ENCODE measurements around the gene PHACTR1. TPM values are rescaled to one million over a fixed set of nuclear protein-coding genes. Genes with fewer than 3 reads are reported as not detected.

The PHACTR1 gene
- total RNA-seq, 1 experiment from 2014 or later, result 15.5 TPM

DNA sequence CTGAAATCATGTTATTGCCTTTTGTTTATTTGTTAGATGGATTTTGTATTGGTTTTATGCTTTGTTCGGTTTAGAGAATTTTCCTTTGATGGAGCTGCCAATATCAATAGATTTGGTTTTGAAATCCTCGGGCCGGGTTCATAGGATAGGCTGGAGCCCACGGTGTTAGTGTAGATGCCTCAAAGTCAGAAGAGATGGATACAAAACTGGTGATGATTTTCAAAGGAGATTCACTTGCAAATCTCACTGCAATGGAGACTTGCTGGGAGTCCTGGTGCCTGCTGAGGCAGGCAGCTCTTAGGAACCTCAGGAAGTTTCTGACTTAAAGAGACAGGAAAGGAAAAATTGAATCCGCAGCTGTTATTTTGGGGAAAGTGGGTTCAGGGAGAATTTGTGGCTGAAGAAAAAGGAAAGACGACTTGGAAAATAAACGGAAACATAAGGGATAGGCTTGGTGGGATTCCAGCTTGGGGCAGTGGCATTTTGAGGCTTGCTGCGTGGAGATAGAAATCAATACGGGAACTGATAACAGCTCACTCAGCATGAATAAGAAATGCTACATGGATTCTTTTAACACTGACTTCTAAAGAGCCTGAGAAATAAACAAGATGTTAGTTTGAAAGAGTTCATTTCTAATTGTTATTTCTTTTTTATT, 241.6 kb downstream of the PHACTR1 start:
- CTCF ChIA-PET, result interaction anchor here (0.9 to 1.8 kb wide), 7 partner anchors 47 to 320 kb away, joined by 3 to 12 read pairs (median 4); no protein-coding TSS in a partner anchor
- no peak for DNase-seq (ENCODE audit: low spot score)
- peaks cover 48% of the 10 kb centered on the region for H3K4me1 Mint-ChIP-seq

DNA sequence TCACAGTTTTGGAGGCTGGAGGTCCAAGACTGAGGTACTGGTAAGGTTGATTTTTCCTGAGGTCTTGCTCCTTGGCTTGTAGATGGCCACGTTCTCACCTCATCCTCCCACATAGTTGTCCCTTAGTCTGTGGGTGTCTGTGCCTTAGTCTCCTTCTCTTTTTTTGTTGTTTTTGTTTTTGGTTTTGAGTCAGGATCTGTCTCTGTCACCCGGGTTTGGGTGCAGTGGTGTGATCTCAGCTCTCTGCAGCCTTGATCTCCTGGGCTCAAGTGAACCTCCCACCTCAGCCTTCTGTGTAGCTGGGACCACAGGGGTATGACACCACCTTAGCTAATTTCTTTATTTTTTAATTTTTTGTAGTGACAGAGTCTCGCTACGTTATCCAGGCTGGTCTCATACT, 245.2 kb downstream of the PHACTR1 start:
- DNase-seq (ENCODE audit: low spot score) (no peak), ATAC-seq (no peak)
- POLR2A ChIA-PET, result no interaction called here
- peaks cover 29% of the 10 kb centered on the region for H3K4me1 Mint-ChIP-seq
- H3K9me3 Mint-ChIP-seq, result no peaks in the 10 kb centered on the region
- H3K27me3 Mint-ChIP-seq (ENCODE audit: low read depth), result peaks cover 60% of the 10 kb centered on the region
- H3K36me3 Mint-ChIP-seq, result no peaks in the 10 kb centered on the region
- H3K27ac Mint-ChIP-seq, result no peak overlapping the region
- H3K4me3 Mint-ChIP-seq, result no peak overlapping the region
- CTCF ChIA-PET, result no interaction called here
- TF ChIP-seq SOX15 (CRISPR knock-in tag; IDR thresholded peaks at IDR 0.05), result no peak
- TF ChIP-seq NR1H2 (CRISPR knock-in tag; IDR thresholded peaks at IDR 0.05), result no peak
- TF ChIP-seq, protein P1, sequence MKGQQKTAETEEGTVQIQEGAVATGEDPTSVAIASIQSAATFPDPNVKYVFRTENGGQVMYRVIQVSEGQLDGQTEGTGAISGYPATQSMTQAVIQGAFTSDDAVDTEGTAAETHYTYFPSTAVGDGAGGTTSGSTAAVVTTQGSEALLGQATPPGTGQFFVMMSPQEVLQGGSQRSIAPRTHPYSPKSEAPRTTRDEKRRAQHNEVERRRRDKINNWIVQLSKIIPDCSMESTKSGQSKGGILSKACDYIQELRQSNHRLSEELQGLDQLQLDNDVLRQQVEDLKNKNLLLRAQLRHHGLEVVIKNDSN (CRISPR knock-in tag; IDR thresholded peaks at IDR 0.05), result no peak
- no peak for TF ChIP-seq CREB1 (CRISPR knock-in tag; IDR thresholded peaks at IDR 0.05)
- TF ChIP-seq TCF7 (CRISPR knock-in tag; IDR thresholded peaks at IDR 0.05; ENCODE audit: low read depth), result no peak
- TF ChIP-seq, protein P2, sequence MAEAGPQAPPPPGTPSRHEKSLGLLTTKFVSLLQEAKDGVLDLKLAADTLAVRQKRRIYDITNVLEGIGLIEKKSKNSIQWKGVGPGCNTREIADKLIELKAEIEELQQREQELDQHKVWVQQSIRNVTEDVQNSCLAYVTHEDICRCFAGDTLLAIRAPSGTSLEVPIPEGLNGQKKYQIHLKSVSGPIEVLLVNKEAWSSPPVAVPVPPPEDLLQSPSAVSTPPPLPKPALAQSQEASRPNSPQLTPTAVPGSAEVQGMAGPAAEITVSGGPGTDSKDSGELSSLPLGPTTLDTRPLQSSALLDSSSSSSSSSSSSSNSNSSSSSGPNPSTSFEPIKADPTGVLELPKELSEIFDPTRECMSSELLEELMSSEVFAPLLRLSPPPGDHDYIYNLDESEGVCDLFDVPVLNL (CRISPR knock-in tag; IDR thresholded peaks at IDR 0.05; ENCODE audit: borderline replicate concordance, low read depth), result no peak
- no peak for TF ChIP-seq ZNF263 (CRISPR knock-in tag; IDR thresholded peaks at IDR 0.05; ENCODE audit: low read depth)
- TF ChIP-seq, protein P3, sequence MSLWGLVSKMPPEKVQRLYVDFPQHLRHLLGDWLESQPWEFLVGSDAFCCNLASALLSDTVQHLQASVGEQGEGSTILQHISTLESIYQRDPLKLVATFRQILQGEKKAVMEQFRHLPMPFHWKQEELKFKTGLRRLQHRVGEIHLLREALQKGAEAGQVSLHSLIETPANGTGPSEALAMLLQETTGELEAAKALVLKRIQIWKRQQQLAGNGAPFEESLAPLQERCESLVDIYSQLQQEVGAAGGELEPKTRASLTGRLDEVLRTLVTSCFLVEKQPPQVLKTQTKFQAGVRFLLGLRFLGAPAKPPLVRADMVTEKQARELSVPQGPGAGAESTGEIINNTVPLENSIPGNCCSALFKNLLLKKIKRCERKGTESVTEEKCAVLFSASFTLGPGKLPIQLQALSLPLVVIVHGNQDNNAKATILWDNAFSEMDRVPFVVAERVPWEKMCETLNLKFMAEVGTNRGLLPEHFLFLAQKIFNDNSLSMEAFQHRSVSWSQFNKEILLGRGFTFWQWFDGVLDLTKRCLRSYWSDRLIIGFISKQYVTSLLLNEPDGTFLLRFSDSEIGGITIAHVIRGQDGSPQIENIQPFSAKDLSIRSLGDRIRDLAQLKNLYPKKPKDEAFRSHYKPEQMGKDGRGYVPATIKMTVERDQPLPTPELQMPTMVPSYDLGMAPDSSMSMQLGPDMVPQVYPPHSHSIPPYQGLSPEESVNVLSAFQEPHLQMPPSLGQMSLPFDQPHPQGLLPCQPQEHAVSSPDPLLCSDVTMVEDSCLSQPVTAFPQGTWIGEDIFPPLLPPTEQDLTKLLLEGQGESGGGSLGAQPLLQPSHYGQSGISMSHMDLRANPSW (CRISPR knock-in tag; conservative IDR thresholded peaks at IDR 0.05; ENCODE audit: low read depth), result no peak
- TF ChIP-seq GRHL2 (CRISPR knock-in tag; IDR thresholded peaks at IDR 0.05; ENCODE audit: insufficient replicate concordance, severe bottlenecking), result no peak
- TF ChIP-seq, protein P4, sequence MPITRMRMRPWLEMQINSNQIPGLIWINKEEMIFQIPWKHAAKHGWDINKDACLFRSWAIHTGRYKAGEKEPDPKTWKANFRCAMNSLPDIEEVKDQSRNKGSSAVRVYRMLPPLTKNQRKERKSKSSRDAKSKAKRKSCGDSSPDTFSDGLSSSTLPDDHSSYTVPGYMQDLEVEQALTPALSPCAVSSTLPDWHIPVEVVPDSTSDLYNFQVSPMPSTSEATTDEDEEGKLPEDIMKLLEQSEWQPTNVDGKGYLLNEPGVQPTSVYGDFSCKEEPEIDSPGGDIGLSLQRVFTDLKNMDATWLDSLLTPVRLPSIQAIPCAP (CRISPR knock-in tag; IDR thresholded peaks at IDR 0.05), result no peak
- TF ChIP-seq SMAD4 (CRISPR knock-in tag; IDR thresholded peaks at IDR 0.05), result no peak

More for the DNA sequence above, 241.6 kb downstream of the PHACTR1 start:
- TF ChIP-seq NR1H2 (CRISPR knock-in tag; IDR thresholded peaks at IDR 0.05) (no peak), ZNF317 (CRISPR knock-in tag; IDR thresholded peaks at IDR 0.05; ENCODE audit: borderline replicate concordance, low read depth) (no peak), IRF2 (CRISPR knock-in tag; IDR thresholded peaks at IDR 0.05; ENCODE audit: borderline replicate concordance, low read depth) (no peak), ZNF263 (CRISPR knock-in tag; IDR thresholded peaks at IDR 0.05; ENCODE audit: low read depth) (no peak), ZNF423 (CRISPR knock-in tag; IDR thresholded peaks at IDR 0.05) (no peak)
- TF ChIP-seq, protein P5, sequence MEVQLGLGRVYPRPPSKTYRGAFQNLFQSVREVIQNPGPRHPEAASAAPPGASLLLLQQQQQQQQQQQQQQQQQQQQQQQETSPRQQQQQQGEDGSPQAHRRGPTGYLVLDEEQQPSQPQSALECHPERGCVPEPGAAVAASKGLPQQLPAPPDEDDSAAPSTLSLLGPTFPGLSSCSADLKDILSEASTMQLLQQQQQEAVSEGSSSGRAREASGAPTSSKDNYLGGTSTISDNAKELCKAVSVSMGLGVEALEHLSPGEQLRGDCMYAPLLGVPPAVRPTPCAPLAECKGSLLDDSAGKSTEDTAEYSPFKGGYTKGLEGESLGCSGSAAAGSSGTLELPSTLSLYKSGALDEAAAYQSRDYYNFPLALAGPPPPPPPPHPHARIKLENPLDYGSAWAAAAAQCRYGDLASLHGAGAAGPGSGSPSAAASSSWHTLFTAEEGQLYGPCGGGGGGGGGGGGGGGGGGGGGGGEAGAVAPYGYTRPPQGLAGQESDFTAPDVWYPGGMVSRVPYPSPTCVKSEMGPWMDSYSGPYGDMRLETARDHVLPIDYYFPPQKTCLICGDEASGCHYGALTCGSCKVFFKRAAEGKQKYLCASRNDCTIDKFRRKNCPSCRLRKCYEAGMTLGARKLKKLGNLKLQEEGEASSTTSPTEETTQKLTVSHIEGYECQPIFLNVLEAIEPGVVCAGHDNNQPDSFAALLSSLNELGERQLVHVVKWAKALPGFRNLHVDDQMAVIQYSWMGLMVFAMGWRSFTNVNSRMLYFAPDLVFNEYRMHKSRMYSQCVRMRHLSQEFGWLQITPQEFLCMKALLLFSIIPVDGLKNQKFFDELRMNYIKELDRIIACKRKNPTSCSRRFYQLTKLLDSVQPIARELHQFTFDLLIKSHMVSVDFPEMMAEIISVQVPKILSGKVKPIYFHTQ (CRISPR knock-in tag; IDR thresholded peaks at IDR 0.05), result no peak
- TF ChIP-seq, protein P6, sequence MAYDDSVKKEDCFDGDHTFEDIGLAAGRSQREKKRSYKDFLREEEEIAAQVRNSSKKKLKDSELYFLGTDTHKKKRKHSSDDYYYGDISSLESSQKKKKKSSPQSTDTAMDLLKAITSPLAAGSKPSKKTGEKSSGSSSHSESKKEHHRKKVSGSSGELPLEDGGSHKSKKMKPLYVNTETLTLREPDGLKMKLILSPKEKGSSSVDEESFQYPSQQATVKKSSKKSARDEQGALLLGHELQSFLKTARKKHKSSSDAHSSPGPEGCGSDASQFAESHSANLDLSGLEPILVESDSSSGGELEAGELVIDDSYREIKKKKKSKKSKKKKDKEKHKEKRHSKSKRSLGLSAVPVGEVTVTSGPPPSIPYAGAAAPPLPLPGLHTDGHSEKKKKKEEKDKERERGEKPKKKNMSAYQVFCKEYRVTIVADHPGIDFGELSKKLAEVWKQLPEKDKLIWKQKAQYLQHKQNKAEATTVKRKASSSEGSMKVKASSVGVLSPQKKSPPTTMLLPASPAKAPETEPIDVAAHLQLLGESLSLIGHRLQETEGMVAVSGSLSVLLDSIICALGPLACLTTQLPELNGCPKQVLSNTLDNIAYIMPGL (CRISPR knock-in tag; IDR thresholded peaks at IDR 0.05), result no peak
- TF ChIP-seq, protein P7, sequence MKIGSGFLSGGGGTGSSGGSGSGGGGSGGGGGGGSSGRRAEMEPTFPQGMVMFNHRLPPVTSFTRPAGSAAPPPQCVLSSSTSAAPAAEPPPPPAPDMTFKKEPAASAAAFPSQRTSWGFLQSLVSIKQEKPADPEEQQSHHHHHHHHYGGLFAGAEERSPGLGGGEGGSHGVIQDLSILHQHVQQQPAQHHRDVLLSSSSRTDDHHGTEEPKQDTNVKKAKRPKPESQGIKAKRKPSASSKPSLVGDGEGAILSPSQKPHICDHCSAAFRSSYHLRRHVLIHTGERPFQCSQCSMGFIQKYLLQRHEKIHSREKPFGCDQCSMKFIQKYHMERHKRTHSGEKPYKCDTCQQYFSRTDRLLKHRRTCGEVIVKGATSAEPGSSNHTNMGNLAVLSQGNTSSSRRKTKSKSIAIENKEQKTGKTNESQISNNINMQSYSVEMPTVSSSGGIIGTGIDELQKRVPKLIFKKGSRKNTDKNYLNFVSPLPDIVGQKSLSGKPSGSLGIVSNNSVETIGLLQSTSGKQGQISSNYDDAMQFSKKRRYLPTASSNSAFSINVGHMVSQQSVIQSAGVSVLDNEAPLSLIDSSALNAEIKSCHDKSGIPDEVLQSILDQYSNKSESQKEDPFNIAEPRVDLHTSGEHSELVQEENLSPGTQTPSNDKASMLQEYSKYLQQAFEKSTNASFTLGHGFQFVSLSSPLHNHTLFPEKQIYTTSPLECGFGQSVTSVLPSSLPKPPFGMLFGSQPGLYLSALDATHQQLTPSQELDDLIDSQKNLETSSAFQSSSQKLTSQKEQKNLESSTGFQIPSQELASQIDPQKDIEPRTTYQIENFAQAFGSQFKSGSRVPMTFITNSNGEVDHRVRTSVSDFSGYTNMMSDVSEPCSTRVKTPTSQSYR (CRISPR knock-in tag; IDR thresholded peaks at IDR 0.05), result no peak
- no peaks in the 10 kb centered on the region for H3K36me3 Mint-ChIP-seq
- peaks cover 83% of the 10 kb centered on the region for H3K27me3 Mint-ChIP-seq (ENCODE audit: low read depth)
- POLR2A ChIA-PET, result interaction anchor here (0.9 kb wide), 1 partner anchor 55 kb away, joined by 3 read pairs; no protein-coding TSS in a partner anchor
- peak; percentile 46 for ATAC-seq
- H3K27ac Mint-ChIP-seq, result no peak overlapping the region
- peak overlapping the region; percentile 67 for H3K4me3 Mint-ChIP-seq
- no peaks in the 10 kb centered on the region for H3K9me3 Mint-ChIP-seq

Data from WTC11 (cell line).